Brain microvascular endothelial cell (primary cell): Measurements from ENCODE around the gene THBS1.

ENCODE experiments used
- DNase-seq: peaks from one replicate; pipeline ENCODE4 v3.0.0-alpha.2; 2020
- H3K27ac ChIP-seq: fragments of 250-450 bp; sonication (Bioruptor Pico); 2 replicates; pipeline ENCODE4 v1.5.1; 2020; ENCODE audit warnings: mild to moderate bottlenecking, moderate library complexity
- H3K27me3 ChIP-seq: fragments of 250-450 bp; sonication (Bioruptor Pico); replicated peaks from 2 replicates; pipeline ENCODE4 v1.5.1; 2020; ENCODE audit warnings: mild to moderate bottlenecking
- H3K36me3 ChIP-seq: fragments of 250-450 bp; sonication (Bioruptor Pico); replicated peaks from 2 replicates; pipeline ENCODE4 v1.5.1; 2020; ENCODE audit warnings: mild to moderate bottlenecking
- H3K4me3 ChIP-seq: 2 replicates; pipeline ENCODE4 v1.5.1; 2011; ENCODE audit warnings: low read depth, mild to moderate bottlenecking, control low read depth, low read length, moderate library complexity
- in situ Hi-C: cut with HindIII; loops from 2 replicates; pipeline ENCODE4 v1.10.0; 2017; ENCODE audit warnings: low sequenced_read_pairs, low pct_ligation_motif_present
- TF ChIP-seq, protein P1 (sequence below): IDR thresholded peaks from 2 replicates; pipeline ENCODE4 v1.5.1; 2011; ENCODE audit warnings: low read depth, mild to moderate bottlenecking, moderate library complexity, low read length, control low read depth, inconsistent platforms; ENCODE audit errors: missing control alignments

THBS1 gene

DNA sequence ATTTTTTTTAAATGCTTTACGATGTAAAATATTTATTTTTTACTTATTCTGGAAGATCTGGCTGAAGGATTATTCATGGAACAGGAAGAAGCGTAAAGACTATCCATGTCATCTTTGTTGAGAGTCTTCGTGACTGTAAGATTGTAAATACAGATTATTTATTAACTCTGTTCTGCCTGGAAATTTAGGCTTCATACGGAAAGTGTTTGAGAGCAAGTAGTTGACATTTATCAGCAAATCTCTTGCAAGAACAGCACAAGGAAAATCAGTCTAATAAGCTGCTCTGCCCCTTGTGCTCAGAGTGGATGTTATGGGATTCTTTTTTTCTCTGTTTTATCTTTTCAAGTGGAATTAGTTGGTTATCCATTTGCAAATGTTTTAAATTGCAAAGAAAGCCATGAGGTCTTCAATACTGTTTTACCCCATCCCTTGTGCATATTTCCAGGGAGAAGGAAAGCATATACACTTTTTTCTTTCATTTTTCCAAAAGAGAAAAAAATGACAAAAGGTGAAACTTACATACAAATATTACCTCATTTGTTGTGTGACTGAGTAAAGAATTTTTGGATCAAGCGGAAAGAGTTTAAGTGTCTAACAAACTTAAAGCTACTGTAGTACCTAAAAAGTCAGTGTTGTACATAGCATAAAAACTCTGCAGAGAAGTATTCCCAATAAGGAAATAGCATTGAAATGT is 15.6 kb downstream of the THBS1 start:
- Histone ChIP-seq H3K27me3 (no peaks in the 10 kb centered on the region), H3K27ac (no peak overlapping the region), H3K36me3 (peaks cover 52% of the 10 kb centered on the region), H3K4me3 (no peak overlapping the region)
- no peak for DNase-seq
- in situ Hi-C loops: no loop called here
- TF ChIP-seq, protein P1, sequence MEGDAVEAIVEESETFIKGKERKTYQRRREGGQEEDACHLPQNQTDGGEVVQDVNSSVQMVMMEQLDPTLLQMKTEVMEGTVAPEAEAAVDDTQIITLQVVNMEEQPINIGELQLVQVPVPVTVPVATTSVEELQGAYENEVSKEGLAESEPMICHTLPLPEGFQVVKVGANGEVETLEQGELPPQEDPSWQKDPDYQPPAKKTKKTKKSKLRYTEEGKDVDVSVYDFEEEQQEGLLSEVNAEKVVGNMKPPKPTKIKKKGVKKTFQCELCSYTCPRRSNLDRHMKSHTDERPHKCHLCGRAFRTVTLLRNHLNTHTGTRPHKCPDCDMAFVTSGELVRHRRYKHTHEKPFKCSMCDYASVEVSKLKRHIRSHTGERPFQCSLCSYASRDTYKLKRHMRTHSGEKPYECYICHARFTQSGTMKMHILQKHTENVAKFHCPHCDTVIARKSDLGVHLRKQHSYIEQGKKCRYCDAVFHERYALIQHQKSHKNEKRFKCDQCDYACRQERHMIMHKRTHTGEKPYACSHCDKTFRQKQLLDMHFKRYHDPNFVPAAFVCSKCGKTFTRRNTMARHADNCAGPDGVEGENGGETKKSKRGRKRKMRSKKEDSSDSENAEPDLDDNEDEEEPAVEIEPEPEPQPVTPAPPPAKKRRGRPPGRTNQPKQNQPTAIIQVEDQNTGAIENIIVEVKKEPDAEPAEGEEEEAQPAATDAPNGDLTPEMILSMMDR: no peak

DNA sequence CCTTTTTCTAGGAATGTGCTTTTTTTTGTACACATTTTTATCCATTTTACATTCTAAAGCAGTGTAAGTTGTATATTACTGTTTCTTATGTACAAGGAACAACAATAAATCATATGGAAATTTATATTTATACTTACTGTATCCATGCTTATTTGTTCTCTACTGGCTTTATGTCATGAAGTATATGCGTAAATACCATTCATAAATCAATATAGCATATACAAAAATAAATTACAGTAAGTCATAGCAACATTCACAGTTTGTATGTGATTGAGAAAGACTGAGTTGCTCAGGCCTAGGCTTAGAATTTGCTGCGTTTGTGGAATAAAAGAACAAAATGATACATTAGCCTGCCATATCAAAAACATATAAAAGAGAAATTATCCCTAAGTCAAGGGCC is 16.5 kb downstream of the THBS1 start:
- Histone ChIP-seq H3K36me3 (peaks cover 46% of the 10 kb centered on the region), H3K27ac (no peak overlapping the region), H3K4me3 (no peak overlapping the region), H3K27me3 (no peaks in the 10 kb centered on the region)
- TF ChIP-seq, protein P1: no peak
- no peak for DNase-seq
- in situ Hi-C loops: no loop called here

DNA sequence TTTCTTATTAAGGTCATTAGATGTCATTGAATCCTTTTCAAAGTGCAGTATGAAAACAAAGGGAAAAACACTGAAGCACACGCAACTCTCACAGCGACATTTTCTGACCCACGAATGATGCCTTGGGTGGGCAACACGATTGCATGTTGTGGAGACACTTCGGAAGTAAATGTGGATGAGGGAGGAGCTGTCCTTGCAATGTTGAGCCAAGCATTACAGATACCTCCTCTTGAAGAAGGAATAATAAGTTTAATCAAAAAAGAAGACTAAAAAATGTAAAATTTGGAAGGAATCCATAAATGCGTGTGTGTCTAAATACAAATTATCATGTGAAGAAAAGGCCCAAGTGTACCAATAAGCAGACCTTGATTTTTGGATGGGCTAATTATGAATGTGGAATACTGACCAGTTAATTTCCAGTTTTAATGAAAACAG is 16.9 kb downstream of the THBS1 start:
- peaks cover 41% of the 10 kb centered on the region for H3K36me3 ChIP-seq
- no peak for DNase-seq
- in situ Hi-C loops: no loop called here
- TF ChIP-seq, protein P1: no peak
- no peak overlapping the region for H3K27ac ChIP-seq
- no peaks in the 10 kb centered on the region for H3K27me3 ChIP-seq
- H3K4me3 ChIP-seq: no peak overlapping the region

DNA sequence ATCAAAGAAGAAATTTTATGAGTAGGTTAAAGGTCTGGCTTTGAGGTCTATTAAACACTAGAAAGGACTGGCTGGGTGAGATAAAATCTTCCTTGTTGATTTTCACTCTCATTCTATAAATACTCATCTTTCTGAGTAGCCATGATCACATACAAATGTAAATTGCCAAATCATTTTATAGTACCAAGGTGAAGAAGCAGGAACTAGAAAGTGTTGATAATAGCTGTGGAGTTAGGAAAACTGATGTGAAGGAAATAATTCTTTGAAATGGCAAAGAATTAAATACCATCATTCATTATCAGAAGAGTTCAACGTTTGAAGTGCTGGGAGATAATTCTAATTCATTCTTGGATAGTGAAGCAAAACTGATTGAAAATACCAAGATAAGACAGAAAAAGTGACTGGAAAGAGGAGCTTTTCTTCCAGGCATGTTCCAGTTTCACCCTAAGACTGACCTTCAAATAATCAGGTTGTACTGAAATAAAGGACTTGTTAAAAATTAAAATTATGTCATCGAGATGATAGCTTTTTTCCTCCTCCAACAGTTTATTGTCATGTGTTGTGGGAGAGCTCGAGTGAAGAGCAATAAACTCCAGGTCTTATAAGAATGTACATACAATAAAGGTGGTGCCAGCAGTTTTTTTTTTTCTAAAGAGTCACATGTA is 17.4 kb downstream of the THBS1 start:
- DNase-seq: no peak

DNA sequence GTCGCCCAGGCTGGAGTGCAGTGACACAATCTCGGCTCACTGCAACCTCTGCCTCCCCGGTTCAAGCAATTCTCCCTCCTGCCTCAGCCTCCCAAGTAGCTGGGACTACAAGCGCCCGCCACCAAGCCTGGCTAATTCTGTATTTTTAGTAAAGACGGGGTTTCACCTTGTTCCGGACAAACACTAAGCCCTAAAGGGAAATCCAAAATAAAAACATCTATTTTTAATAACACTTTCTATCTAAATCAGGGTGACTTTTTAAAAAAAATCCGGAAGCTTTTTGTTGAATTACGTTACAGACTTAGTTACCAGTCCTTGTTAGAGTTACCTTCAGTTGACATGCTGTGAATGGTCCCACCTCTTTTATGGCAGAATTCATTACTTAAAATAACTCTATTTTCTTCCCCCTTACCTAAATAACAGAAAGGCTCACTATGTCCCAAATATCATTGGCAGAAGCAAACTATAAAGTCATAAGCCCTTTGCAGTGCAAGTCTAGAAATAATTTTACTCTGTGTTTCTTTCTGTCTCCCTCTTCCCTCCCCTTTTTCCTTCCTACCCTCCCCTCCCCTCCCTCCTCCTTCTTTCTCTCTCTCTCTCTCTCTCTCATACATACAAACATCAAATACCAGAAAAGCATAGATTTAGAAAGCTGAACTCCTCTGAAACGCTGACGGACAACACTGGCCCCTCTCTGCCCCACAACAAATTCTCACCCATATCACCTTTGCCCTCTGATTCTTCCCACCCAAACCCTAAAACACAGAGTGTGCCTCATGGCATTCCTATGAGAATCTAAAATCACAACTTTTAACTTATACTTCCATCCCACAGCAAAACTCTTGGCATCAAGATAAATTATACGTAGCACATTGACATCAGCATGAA is 18.3 kb downstream of the THBS1 start:
- no peak overlapping the region for H3K27ac ChIP-seq
- no peaks in the 10 kb centered on the region for H3K27me3 ChIP-seq
- TF ChIP-seq, protein P1: no peak
- in situ Hi-C loops: no loop called here
- no peak overlapping the region for H3K4me3 ChIP-seq
- H3K36me3 ChIP-seq: peaks cover 27% of the 10 kb centered on the region
- no peak for DNase-seq

More for the DNA sequence above, 17.4 kb downstream of the THBS1 start:
- TF ChIP-seq, protein P1: no peak
- Histone ChIP-seq H3K4me3 (no peak overlapping the region), H3K36me3 (peaks cover 36% of the 10 kb centered on the region), H3K27ac (no peak overlapping the region), H3K27me3 (no peaks in the 10 kb centered on the region)
- in situ Hi-C loops: no loop called here
